Activated CD4-positive, CD25-positive, alpha-beta regulatory T cell (primary cell): ENCODE measurements around the gene HIPK4.
"Not testable (repeated sequence)": the region's sequence is repeated elsewhere in the genome, so short reads cannot be mapped to it uniquely, and the experiment has no call there.

Experiments used
- DNase-seq, 4 experiments: peaks; one replicate each; lab custom pipeline; 2025; lab: John Stamatoyannopoulos, UW

The HIPK4 gene

DNA sequence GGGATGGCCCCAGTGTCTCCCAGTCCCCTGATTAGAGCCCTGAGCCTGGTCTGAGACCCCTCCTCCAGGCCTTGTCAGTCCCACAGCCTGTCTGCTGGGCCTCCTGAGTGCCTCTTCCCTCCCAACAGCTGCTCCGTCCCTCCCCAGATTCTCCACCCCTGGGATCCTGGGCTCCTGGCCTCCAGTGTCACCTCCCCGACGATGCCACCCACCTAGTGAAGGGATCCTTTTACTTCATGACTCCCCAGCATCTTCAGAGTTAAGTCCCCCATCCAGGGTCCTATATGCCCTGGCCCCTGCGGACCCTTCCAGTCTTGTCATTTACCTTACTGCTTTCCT, 27.6 kb upstream of the HIPK4 start:
- DNase-seq, result no peak

DNA sequence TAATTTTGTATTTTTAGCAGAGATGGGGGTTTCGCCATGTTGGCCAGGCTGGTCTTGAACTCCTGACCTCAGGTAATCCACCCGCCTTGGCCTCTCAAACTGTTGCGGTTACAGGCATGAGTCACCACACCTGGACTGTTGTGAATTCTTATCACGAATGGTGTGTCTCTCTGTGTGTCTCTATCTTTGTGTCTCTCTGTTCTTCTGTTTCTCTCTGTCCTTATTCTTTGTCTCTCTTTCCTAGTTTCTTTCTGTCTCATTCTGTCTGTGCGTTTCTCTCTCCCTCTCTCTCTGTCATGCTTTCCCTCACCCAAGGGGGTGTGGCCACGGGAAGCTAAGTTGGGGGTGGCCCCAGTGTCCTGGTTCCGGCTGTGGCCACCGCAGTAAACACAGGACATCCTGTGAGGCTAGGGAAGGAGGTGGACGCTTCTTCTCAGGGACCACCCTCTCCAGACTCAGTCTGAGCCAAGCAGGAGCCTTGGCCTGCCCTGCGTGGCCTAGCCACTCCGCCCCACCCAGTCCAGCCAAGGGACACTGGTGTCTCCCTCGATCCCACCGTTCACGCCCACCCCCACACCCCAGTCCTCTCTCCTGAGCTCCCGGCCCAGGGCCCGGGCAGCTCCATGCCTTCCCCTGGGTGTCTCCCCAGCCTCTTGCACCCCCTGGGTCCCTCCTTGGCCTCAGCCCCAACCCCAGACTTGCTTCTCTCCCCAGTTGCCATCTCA, 27.1 kb upstream of the HIPK4 start:
- DNase-seq, result no peak

DNA sequence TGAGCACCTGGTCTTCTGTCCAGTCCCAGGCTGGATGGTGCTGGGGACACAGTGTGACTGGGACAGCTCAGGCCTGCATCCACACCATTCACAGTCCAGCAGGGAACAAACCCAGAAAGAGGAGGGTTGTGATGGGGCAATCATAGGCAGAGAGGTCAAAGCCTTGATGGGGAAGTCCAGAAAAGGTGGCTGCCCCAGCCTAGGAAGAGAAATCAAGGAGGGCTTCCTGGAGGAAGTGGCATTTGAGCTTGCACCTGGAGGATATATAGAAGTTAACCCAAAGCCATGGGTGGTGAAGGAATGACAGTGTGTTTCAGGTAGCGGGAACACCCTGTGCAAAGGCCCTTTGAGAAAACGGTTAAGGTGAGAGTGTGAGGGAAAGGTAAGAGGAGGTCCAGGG, 25.8 kb upstream of the HIPK4 start:
- no peak for DNase-seq

DNA sequence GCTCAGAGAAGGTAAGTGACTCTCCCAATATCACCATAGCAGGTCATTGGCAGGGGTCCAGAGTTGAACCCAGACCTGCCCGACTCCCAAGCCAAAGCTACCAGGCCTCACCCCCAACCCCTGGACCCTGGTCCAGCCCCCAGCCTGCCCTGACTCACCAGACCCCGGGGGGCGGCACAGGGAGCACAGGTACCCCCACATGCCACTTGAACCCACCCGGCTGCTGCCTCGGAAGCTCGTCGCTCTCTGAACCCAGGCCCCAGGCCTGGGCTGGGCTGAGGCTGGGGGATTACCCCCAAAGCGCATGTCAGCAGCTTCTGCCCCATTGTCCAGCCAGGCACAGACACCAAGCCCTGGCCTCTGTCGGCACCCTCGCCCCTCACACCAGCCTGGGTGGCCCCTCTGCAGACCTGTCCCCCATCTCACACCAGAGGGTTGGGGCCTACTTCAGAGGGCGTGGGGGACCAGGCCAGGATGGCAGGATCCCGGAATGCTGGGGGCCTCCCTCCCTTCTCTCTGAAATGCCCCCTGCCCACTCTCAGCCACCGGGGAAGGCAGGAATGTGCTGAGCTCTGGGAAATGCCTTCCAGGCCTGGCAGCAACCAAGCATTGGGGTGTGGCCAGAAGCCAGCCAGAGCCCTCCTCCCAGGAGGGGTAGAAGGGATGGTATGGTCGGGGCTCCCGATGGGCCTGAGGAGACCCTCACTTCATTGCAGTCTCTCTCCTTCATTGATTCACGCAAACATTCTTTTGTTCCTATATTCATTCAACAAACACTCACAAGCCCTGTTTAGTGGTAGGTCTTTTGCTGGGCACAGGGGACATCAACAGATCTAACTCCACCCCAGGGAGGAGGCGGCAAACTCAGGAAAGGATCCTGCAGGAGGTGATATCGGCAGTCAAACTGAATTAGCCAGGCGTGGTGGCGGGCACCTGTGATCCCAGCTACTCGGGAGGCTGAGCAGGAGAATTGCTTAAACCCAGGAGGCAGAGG, 24.9 kb upstream of the HIPK4 start:
- no peak for DNase-seq

DNA sequence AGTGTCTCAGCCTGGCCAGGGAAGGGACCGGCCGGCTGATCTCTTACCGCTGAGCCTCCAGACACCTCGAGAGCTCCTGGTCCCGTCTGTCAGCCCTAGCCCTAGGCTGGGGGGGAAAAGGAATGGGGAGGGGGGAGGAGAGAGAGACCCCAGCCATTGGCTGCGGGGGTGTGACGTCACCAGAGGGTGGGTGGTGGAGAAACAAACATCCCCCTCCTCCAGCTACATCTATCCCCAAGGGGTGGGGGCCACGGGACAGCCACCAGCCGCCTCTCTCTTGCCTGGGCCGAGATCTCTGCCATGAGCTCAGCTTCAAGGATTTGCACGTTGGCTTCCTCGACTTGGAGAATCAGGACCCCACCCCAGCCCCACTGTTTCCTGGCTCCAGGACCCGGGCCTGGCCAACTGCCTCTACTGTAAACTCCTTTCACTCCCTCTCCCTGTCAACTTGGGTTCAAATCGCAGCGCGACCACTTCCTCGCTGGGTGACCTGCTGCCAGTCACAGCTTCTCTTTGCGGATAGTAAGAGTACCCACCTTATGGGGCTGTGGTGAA, 23.4 kb upstream of the HIPK4 start, which contains the start of gene PRX:
PRX (minus strand) TSS at position 88 of the 555 bp plus-strand sequence. CDS start 5,446 bp downstream, outside the sequence.
- DNase-seq, result no peak

DNA sequence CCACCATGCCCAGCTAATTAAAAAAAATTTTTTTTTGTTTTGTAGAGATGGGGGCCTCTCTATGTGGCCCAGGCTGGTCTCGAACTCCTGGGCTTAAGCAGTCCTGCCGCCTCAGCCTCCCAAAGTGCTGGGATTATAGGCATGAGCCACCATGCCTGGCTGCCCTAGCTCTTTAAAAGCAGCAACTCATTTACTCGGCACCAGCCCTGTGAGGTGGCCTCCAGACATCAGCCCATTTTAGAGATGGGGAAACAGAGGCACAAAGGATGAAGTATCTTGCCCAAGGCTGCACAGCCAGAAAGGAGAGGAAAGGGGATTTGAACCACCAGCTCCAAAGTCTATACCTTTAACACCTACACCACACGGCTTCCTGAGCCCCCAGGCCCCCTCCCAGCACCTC, 22.9 kb upstream of the HIPK4 start:
- no peak for DNase-seq

DNA sequence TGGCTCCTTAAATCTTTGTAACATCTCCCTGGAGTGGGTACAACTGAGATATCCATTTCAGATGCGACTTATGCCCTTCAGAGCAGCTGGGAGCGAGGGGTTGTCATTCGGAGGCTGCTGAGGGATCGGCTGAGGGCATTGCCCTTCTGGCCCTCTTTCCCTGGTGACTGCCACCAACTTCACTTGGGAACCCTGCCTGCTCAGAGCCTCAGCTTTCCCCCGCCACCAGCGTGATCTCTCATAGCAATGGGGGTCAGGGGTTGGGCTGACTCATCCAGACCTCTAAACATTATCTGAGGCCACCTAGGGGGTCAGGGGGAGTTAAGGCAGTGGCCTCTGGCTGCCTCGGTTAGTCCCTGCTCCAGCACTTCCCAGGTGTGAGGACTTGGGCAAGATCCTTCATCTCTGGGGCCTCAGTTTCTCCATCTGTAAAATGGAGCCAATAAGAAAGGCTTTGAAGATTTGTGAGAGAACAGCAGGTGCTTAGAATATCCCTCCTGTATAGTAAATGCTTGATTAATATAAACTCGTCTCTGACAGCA, 22.0 kb upstream of the HIPK4 start:
- no peak for DNase-seq

DNA sequence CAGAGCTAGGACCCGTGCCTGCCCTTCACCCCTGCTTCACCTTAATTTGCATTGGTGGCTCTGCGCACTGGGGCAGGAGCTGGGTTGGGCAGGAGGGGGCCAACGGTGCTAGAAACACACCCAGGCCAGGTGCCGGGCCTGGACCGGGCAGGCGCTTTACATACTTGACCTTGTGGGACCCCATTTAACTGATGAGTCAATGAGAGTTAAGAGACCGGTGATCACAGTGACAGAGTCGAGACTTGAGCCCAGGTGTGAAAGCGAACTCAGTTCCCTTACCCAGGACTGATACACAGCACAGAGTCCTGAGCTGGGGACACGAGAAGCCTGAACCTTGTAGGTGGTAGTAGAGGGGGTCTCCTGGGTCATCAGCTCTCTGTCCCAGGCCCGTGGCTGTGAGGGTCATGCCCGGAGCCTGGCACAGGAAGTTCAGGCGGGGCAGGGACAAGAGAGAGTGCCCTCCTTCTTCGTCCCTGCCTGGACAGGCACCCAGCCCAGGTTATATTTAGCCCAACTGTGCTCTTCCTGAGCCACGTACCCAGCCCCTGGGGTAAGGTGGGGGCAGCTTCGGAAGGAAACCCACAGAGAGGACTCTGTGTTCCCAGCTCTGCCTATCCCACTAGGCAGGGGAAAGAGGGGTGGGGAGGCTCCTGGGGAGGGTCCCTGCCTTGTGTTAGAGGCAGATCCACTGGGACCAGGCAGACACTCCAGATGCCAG, 21.3 kb upstream of the HIPK4 start:
- no peak for DNase-seq

DNA sequence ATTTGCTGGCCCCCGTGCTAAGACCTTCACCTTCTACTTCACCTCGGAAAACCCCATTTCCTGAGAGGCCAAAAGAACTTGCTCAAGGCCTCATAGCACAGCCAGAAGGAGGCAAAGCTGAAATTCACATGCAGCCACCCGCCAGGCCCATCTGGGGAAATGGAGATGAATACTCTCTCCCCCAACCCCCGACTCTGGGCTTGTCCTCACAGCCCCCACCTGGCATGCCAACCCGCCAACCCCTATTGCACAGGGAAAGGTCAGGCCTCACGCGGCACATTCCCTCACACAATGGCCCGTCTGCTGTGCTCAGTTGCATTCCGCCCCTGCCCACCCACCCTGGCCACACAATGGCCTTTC, 20.0 kb upstream of the HIPK4 start:
- no peak for DNase-seq

DNA sequence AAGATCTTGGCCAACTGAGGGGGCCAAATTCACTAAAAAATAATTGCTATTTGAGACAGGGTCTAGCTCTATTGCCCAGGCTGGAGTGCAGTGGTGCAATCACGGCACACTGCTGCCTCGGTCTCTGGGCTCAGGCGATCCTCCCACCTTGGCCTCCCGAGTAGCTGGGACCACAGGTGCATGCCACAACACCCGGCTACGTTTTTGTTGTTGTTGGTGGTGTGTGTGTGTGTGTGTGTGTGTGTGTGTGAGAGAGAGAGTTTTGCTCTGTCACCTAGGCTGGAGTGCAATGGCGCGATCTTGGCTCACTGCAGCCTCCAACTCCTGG, 18.6 kb upstream of the HIPK4 start:
- not testable (repeated sequence) for DNase-seq

DNA sequence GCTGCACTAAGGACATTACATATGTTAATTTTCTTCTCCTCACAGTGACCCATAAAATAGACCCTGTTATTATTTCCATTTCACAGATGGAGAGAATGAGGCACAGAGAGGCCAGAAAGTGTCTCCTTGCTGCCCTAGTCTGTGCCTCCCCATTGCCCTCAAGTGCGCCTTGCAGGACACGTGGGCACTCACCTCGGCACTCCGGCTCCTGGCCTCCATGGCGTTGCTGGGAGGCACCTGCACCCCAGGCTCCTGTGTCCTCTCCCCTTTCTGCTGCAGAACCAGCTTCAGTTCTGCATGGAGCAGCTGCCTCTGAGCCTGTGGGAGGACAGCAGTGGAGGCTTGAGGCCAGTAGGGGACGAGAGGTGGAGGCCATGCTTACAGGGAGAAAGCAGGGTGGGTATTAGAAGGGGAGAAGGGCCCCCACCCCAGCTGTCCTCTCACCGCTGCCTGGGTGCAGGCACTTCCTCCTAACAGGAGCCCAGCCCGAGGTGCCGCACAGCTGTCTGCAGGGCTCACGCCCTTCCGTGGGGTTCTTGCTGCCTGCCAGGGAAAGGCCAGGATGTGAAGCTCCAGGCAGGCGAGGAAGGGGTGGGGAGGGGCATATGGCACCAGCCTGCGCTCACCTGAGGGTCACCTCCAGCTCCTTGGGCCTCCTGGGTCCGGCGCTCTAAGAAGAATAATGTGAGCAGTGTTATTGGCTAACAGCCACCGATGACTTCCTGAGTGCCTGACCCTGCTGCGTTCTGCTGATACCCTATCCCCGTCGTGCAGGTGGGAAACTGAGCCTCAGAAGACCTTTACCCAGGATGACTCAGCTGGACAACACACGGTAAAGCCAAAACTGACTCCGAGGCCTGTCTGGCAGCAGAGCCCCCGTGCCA, 18.0 kb upstream of the HIPK4 start:
- DNase-seq, result no peak

DNA sequence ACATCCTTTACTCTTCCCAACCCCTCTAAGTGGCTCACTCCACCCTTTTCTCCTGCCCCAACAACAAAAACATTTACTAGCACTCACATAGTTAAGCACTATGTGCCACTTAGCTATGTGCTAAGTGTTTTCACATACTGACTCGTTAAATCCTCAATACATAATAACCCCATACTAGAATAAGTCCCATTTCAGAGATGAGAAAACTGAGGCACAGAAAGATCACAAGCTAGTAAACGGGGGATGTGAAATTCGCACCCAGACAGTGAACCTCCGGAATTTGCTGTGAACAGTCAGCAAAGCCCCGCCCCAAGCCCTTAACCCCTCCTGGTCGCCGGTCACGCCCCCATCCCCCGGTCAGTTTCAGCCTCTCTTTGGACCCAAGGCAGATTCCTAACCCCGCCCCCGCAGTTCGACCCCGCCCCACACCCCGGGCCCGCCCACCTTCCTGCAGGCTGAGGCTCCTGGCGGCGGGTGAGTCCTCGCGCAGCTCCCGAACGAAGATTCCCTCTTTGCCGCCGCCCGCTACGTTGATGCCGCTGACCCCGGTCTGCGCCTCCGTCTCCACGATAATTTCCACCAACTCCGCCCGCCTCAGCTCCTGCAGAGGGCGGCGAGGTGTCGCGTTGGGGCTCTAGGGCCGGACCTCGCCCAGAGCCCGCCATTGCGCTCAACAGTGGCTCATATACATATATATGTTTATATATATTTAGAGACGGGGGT, 13.4 kb upstream of the HIPK4 start:
- peak; percentile 33 to 57 (median 48) for DNase-seq

DNA sequence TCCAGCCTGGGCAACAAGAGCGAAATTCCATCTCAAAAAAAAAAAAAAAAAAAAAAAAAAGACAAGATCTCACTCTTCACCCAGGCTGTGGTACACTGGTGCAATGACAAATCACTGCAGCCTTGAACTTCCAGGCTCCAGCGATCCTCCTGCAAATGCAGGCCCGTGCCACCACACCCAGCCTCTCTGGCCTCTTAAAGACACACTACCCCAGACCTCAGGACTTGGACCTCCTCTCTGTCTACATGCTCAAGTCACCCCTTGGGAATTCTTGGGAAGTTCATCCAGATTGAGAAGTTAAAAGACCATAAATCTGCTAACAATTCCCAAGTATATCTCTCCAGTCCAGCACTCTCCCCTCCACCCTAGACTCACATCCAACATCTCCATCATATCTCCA, 10.6 kb upstream of the HIPK4 start:
- DNase-seq, result no peak

DNA sequence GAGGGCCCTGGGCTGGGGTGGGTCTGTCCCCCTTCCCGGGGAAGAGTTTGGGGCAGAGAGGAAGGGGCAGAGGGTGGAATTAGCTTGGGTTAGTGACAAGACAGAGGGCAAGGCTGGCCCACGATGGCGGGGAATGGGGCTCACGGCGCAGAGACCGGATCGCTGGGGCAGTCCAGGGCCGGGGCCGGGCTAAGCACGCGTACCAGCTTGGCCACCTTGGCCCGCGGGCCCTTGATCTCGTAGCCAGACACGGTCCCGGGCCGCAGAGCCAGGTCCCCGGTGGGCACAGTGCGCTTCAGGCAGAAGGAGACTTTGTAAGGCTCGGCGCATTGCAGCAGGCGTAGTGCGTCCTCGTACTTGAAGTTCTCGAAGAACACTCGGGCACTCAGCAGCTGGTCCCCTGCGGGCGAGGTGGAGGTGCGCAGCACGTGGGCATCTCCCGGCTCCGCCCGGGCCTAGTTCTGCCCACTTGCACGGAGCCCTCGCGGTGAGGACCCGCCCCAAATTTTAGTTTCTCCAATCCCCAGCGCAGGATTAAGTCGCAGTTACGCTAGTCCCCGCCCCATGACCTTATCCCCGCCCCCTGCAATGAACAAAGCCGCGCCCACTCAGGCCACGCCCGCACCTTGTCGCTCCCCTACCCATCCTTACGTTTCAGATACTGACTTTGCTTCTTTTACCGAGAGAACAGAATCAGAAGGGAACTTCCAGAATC, 8.6 kb upstream of the HIPK4 start:
- DNase-seq, result peak in 2 of 4 experiments; percentile 25 to 31

DNA sequence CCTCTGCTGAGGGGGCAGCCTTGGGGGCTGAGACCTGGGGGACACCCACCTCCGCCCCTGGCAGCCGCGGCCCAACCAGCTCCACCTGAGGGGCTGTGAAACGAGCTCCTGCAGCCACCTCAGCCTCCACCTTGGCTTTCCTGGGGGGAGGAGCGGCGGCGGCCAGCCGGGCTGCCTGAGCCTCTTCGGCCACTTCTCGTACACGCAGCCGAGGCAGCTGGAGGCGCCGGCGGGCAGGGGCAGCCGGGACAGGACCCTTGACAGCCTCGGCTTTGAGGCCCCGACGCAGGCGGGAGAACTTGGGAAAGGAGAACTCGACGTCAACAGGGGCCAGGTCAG, 7.6 kb upstream of the HIPK4 start:
- DNase-seq, result no peak

DNA sequence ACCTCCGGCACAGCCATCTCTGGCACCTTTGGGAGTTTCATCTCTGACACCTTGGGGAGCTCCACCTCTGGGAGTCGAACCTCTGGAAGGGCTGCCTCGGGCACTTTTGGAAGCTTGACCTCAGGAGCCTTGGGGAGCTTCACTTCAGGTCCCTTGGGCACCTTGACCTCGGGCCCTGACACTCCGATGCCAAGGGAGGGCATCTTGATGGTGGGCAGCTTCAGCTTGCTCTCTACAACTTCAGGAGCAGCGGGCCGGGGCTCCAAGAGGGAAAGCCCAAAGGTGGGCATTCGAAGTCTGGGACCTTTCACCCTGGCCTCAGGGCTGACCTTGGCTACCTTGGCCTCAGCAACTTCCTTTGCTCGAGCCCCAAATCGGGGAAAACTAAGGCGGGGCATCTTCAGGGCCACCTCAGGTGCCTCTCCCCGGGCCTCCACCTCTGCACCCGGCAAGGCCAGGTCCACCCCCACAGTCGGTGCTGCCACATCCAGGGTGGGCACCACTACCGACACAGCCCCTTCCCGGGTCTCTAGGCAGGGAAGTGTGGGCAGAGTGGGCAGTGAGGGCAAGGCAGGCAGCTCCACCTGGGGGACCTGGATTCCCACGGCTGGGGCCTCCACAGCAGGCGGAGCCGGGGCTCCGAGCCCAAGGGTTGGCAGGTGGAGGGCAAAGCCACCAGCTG, 7.0 kb upstream of the HIPK4 start:
- DNase-seq, result no peak

DNA sequence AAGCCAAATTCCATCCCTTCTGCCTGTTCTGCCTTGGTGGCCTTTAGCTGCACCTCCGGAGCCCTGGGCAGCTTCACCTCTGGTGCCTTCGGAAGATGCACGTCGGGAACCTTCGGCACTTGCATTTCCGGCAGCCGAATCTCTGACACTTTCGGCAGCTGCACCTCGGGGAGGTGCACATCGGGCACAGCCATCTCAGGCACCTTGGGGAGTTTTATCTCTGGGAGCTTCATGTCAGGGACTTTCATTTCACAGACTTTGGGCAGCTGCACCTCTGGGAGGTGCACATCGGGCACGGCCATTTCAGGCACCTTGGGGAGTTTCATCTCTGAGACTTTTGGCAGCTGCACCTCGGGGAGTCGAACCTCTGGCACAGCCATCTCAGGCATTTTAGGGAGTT, 6.0 kb upstream of the HIPK4 start:
- DNase-seq, result no peak

DNA sequence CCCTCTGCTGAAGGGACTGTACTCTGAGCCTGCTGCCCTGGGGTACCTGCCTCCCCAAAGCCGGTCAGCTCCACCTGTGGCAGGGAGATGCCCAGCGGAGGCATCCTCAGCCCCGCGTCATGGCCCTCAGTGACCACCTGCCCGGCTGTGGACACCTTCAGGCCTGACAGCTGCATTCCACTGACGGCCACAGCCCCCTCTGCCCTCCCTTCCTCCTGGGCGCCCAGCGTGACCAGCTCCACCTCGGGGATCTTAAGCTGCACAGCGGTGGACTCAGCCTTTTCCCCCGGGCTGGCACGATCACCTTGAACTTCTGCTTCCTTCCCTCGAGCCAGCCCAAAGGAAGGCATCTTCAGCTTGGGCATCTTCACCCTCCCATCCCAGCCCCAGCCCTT, 4.8 kb upstream of the HIPK4 start:
- DNase-seq, result no peak
